ENCODE data around the gene OR4N2.
"Not testable (repeated sequence)": the region's sequence is repeated elsewhere in the genome, so short reads cannot be mapped to it uniquely, and the experiment has no call there.

- not testable (repeated sequence) for TF ChIP-seq CTCF (optimal IDR thresholded peaks at IDR 0.05 in 1 of 3, IDR thresholded peaks at IDR 0.05 in 1 of 3, conservative IDR thresholded peaks at IDR 0.05 in 1 of 3; ENCODE audit: extremely low read depth in 1 of 3, insufficient read depth in 2 of 3, low read length in 3 of 3); EZH2 (IDR thresholded peaks at IDR 0.05; ENCODE audit: low read length)
Measured at GRCh38 chr14:19796520-19797108, 7.0 kb upstream of the OR4N2 start.

All from keratinocyte (primary cell).